ENCODE measurements around the gene PSMG1.
A peak's percentile ranks its signal among the peaks of the same experiment; 100 is the strongest.

The PSMG1 gene

GRCh38 chr21:39181205-39181818 lies 1.9 kb downstream of the PSMG1 start:
- TF ChIP-seq ZFX (IDR thresholded peaks at IDR 0.05; ENCODE audit: borderline replicate concordance) (no peak), CTCF (IDR thresholded peaks at IDR 0.05) (no peak)
- H3K27ac ChIP-seq: no peak overlapping the region

GRCh38 chr21:39180429-39181019 lies 2.7 kb downstream of the PSMG1 start:
- TF ChIP-seq CTCF (IDR thresholded peaks at IDR 0.05) (no peak), ZFX (IDR thresholded peaks at IDR 0.05; ENCODE audit: borderline replicate concordance) (no peak)
- H3K27ac ChIP-seq: no peak overlapping the region

- TF ChIP-seq ZFX (IDR thresholded peaks at IDR 0.05; ENCODE audit: borderline replicate concordance) (no peak), CTCF (IDR thresholded peaks at IDR 0.05) (no peak)
Observed at GRCh38 chr21:39178421-39178820, 4.8 kb downstream of the PSMG1 start.

GRCh38 chr21:39176271-39176709 lies 7.0 kb downstream of the PSMG1 start:
- TF ChIP-seq CTCF (IDR thresholded peaks at IDR 0.05) (no peak), ZFX (IDR thresholded peaks at IDR 0.05; ENCODE audit: borderline replicate concordance) (no peak)
- no peak overlapping the region for H3K27ac ChIP-seq

More at GRCh38 chr21:39178421-39178820, 4.8 kb downstream of the PSMG1 start:
- no peak overlapping the region for H3K27ac ChIP-seq

DNA sequence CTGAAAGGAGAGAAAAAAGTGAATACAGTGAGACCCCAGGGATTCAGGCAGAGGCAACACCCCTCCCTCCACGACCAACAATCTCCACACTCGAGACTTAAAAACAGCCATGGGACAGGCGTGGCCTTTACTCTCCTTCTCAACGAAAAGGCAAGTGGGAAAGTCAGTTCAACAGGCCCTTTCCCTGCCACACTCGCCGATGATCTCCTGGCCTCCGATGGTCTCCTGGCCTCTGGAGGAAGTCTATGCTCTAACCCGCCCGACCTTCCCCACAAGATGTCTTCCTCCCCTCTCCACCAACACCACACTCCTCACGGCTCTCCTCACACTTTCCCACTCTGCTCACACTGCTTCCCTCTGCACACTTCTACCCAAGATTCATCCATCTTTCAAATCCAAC lies 7.6 kb downstream of the PSMG1 start:
- no peak overlapping the region for H3K27ac ChIP-seq

DNA sequence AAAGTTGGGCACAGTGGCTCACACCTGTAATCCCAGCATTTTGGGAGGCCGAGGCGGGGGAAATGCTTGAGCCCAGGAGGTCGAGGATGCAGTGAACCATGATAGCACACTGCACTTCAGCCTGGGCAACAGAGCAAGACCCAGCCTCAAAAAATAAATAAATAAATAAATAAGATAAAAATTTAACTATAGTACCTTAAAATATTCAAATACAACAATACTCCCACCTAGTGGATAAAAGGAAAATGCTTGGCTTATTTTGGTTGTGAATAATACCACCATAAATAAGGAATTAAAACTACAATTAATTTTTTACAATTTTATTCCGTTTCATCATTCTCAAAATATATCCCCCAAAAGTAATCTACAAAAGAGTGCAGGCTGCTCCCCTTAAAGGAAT lies 8.1 kb downstream of the PSMG1 start:
- no peak overlapping the region for H3K27ac ChIP-seq
- TF ChIP-seq ZFX (IDR thresholded peaks at IDR 0.05; ENCODE audit: borderline replicate concordance): no peak
- peak; percentile 55 for TF ChIP-seq CTCF (IDR thresholded peaks at IDR 0.05)

More for the DNA sequence above, 7.6 kb downstream of the PSMG1 start:
- TF ChIP-seq ZFX (IDR thresholded peaks at IDR 0.05; ENCODE audit: borderline replicate concordance): no peak
- no peak for TF ChIP-seq CTCF (IDR thresholded peaks at IDR 0.05)

Data from 22Rv1 (cell line).